Subcutaneous adipose tissue (tissue), 4 donors: Measurements from ENCODE around the gene ELMO1. TPM values are rescaled to one million over a fixed set of nuclear protein-coding genes. Genes with fewer than 3 reads are reported as not detected.

Experiments used
- total RNA-seq, 4 donors: library from RNA; depleted of rRNA; stranded (reverse); fragments of >200 nt; gene quantifications; one replicate each; pipeline ENCODE4 v1.1.0, GENCODE V29; 2016
- TF ChIP-seq, protein P1 (sequence below): fragments of 450-650 bp; IDR thresholded peaks from one replicate; pipeline ENCODE4 v1.5.1; 2016; ENCODE audit warnings: low read depth, mild to moderate bottlenecking, control low read depth, antibody characterized with exemption, moderate library complexity

The ELMO1 gene
- total RNA-seq, 4 donors from 2014 or later, result 97.1 to 129 (median 126) TPM

DNA sequence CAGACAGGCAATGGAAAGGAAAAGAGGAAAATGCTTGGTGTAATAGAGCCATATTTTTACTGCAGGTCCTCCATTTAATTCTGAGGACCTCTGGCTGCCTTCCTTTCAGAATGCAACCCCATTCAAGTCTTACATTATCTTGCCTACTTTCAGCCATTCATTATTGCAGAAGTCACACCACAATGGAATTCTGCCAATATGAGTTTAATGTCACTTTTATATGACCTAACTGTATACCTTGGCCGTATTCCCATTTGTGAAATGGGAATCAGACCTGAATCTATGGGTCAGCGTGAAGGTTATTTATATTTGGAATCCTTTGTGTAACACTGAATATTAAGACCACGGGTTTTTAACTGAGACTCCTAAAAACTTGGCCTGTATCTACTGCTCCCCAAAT, 482.6 kb downstream of the ELMO1 start:
- TF ChIP-seq, protein P1, sequence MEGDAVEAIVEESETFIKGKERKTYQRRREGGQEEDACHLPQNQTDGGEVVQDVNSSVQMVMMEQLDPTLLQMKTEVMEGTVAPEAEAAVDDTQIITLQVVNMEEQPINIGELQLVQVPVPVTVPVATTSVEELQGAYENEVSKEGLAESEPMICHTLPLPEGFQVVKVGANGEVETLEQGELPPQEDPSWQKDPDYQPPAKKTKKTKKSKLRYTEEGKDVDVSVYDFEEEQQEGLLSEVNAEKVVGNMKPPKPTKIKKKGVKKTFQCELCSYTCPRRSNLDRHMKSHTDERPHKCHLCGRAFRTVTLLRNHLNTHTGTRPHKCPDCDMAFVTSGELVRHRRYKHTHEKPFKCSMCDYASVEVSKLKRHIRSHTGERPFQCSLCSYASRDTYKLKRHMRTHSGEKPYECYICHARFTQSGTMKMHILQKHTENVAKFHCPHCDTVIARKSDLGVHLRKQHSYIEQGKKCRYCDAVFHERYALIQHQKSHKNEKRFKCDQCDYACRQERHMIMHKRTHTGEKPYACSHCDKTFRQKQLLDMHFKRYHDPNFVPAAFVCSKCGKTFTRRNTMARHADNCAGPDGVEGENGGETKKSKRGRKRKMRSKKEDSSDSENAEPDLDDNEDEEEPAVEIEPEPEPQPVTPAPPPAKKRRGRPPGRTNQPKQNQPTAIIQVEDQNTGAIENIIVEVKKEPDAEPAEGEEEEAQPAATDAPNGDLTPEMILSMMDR, result no peak

DNA sequence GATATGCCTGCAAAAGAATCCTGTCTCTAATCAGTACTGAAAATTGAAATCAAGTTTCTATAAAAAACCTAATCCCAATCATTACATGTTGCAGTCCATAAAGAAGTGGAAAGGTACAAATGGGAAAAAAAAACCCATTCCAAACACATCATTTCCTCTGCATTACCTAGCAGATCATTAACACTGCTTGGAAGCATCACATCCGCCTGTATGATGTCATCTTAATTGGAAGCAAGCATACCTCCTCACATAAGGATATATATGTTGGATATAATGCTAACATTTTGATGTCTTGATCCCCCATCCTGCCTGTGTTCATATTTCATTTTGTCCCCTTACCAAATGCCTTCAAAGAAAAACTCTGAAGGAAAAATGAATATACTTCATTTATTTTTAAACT, 483.0 kb downstream of the ELMO1 start:
- TF ChIP-seq, protein P1, result no peak

DNA sequence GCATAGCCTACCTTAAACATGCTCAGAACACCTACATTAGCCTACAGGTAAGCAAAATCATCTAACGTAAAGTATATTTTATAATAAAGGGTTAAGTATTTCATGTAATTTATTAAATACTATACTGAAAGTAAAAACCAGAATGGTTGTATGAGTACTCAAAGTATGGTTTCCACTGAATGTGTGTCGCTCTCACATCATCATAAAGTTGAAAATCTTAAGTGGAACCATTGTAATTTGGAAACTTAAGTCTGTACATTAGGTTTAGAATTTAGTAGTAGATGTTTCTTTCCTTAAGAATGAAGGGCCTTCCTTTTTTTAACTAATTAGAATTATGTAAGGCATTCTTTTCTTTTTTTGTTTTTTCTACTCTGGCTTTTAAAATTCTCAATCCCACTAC, 484.4 kb downstream of the ELMO1 start:
- TF ChIP-seq, protein P1, result no peak

DNA sequence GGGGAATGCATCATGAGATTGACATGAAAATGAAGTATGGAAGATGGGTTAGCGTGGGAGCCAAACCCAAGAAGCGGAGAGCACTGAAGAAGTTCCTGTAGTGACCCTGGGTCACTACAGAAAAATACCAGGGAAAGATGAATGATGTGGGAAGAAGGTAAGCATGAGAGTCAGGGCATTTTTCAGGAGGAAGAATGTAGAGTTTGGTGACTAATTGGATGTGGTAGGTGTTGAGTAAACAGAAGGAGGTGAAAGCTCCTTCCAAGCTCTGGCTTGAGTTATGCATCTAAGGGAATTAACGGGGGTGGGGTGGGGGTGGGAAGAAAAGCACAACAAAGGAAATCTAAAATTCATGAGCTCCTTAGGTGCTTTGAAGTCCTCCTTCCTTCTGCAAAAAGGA, 486.3 kb downstream of the ELMO1 start:
- TF ChIP-seq, protein P1, result no peak

DNA sequence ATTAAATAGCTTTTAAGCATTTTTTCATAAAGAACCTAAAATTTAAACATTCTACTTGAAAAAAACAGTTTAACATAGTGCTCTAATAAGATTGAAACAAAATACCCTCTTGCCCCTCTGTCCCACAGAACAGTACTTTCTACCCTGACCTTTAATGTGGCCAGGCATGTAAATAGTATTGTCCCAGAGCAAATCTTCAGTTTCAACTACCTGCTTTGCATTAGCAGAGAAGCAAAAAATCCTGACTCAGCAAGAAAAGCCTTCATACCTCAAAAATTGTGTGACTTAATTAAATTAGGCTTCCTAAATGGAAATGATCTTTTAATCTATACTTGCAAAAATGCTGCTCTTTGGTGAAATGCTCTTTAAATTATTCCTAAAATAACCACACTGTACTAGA, 487.0 kb downstream of the ELMO1 start:
- TF ChIP-seq, protein P1, result no peak

DNA sequence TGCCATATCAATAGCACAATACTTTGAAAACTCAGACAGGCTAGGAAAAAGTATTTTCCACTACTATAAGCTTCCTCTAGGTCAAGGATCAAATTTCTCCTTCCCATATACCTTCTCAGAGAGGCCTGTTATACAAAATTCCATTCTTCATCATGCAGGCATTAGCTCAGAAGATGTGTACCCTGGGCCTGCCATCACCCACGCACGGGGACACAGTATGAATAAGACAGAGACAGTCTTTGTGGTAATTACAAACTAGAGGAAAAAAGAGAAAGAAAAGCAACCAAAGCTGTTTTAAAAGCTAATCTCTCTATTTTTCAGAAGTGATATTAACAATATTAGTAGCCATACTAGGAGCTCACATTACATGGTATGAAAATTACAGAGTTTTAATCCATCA, 487.6 kb downstream of the ELMO1 start:
- TF ChIP-seq, protein P1, result no peak

DNA sequence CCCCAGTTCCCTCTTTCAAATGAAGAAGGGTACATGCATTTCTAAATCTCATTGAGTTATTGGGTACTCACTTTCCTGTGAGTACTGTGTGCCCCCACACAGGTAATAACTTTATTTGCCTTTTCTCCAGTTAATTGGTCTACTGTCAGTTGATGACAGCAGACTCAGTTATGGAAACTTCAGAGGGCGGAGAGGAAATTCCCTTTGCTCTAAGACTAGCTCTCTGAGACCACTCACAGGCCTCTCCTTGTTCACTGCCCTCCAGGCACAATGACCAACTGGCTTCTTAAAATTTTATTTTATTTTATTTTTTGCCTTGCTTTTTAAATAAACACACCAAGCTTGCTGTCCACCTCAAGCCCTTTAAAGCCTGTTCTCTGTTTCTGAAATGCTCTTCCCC, 488.6 kb downstream of the ELMO1 start:
- TF ChIP-seq, protein P1, result no peak
